Left ventricle myocardium inferior (tissue), 1 donor: ENCODE data around the gene SPATC1L. TPM values are rescaled to one million over a fixed set of nuclear protein-coding genes. Genes with fewer than 3 reads are reported as not detected.

Experiments
- DNase-seq: peaks from one replicate; pipeline ENCODE4 v3.0.0-alpha.2; 2020
- H3K27ac ChIP-seq: fragments of 200-600 bp; replicated peaks from 2 replicates; pipeline ENCODE4 v1.8.0; 2021
- H3K27me3 ChIP-seq: fragments of 200-600 bp; 2 replicates; pipeline ENCODE4 v1.8.0; 2021; ENCODE audit warnings: low read depth
- H3K36me3 ChIP-seq: fragments of 200-600 bp; 2 replicates; pipeline ENCODE4 v1.8.0; 2021
- H3K4me1 ChIP-seq: fragments of 200-600 bp; 2 replicates; pipeline ENCODE4 v1.8.0; 2021
- H3K4me3 ChIP-seq: fragments of 200-600 bp; 2 replicates; pipeline ENCODE4 v1.8.0; 2021; ENCODE audit warnings: mild to moderate bottlenecking, moderate library complexity
- H3K9me3 ChIP-seq: fragments of 200-600 bp; replicated peaks from 2 replicates; pipeline ENCODE4 v1.8.0; 2021
- intact Hi-C: fragments of 100-400 bp; cut with micrococcal nuclease; formaldehyde crosslinking; loops from one replicate; pipeline ENCODE4 v1.11.0; 2022
- total RNA-seq: library from RNA; stranded (reverse); fragmentation: NEBNext Ultra II Directional; extraction: Animal tissue kit (Norgen Biotek cat#: 25700); gene quantifications from one replicate; pipeline ENCODE4 v1.2.1, GENCODE V29; 2021
- TF ChIP-seq, protein P1 (sequence below): fragments of 200-600 bp; IDR thresholded peaks from 2 replicates; pipeline ENCODE4 v1.8.0; 2021; ENCODE audit warnings: antibody characterized with exemption, mild to moderate bottlenecking, borderline replicate concordance
- donor health status: DM: no; HTN: yes; CAD: no; lungs with severe emphysema.

The SPATC1L gene
- total RNA-seq, 1 donor from 2014 or later = 7.0 TPM

DNA sequence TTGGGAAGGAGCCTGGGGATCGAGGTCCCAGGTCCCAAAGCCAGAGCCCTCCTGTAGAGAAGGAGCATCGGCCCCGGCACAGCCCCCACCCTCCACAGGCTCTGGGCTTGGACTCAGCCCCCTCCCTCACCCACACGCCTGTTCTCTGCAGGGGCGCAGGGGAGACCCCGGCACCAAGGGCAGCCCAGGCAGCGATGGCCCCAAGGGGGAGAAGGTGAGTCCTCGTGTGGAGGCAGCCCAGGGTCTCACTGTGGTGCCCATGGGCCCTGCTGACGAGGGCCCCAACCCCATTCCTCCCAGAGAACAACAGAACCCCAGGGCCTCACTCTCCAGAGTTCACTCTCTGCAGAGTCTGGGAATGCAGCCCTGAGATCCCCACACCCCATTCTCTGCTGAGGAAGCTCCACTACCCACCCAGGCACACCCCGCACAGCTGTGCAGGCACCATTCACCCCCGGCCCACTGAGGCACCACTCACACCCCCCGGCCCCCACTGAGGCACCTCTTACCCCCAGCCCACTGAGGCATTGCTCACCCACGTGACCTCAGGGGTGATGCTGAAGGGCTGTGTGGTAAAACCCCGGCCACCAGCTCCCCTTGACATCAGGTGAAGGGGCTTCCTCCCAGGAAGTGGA, 64.5 kb downstream of the SPATC1L start:
- intact Hi-C loops = no loop called here
- peaks cover 4% of the 10 kb centered on the region for H3K9me3 ChIP-seq
- H3K27me3 ChIP-seq = no peaks in the 10 kb centered on the region
- H3K4me1 ChIP-seq = no peaks in the 10 kb centered on the region
- H3K36me3 ChIP-seq = peaks cover 88% of the 10 kb centered on the region
- DNase-seq = peak; percentile 11
- H3K4me3 ChIP-seq = no peak overlapping the region
- TF ChIP-seq, protein P1, sequence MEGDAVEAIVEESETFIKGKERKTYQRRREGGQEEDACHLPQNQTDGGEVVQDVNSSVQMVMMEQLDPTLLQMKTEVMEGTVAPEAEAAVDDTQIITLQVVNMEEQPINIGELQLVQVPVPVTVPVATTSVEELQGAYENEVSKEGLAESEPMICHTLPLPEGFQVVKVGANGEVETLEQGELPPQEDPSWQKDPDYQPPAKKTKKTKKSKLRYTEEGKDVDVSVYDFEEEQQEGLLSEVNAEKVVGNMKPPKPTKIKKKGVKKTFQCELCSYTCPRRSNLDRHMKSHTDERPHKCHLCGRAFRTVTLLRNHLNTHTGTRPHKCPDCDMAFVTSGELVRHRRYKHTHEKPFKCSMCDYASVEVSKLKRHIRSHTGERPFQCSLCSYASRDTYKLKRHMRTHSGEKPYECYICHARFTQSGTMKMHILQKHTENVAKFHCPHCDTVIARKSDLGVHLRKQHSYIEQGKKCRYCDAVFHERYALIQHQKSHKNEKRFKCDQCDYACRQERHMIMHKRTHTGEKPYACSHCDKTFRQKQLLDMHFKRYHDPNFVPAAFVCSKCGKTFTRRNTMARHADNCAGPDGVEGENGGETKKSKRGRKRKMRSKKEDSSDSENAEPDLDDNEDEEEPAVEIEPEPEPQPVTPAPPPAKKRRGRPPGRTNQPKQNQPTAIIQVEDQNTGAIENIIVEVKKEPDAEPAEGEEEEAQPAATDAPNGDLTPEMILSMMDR = no peak
- H3K27ac ChIP-seq = no peak overlapping the region

DNA sequence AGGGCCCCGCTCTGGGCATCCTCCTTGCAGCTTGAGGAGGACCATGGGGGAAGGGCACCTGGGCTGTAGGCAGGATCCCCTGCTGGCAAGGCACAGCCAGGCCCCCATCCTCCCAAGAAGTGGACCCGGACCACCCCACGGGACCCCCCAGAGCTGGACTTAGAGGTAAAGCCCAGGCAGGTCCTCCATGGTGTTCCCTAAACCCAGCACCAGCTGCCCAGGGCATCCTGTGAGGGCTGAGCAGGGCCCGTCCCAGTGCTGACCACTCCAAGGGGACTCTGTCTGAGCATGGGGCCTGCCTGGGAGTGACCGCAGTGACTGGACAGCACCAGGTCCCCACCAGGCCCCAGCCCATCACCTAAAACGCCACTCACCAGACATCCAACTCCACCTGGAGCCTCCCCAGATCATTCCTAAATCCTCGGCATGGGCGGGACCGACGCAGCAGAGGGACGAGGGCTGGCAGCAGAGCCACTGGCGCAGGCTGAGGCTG, 65.1 kb downstream of the SPATC1L start:
- peak overlapping the region; percentile 3 for H3K27ac ChIP-seq
- TF ChIP-seq, protein P1 = no peak
- no peak overlapping the region for H3K4me3 ChIP-seq
- H3K9me3 ChIP-seq = peaks cover 9% of the 10 kb centered on the region
- no peak for DNase-seq
- no peaks in the 10 kb centered on the region for H3K4me1 ChIP-seq
- no peaks in the 10 kb centered on the region for H3K27me3 ChIP-seq
- intact Hi-C loops = no loop called here
- H3K36me3 ChIP-seq = peaks cover 88% of the 10 kb centered on the region

DNA sequence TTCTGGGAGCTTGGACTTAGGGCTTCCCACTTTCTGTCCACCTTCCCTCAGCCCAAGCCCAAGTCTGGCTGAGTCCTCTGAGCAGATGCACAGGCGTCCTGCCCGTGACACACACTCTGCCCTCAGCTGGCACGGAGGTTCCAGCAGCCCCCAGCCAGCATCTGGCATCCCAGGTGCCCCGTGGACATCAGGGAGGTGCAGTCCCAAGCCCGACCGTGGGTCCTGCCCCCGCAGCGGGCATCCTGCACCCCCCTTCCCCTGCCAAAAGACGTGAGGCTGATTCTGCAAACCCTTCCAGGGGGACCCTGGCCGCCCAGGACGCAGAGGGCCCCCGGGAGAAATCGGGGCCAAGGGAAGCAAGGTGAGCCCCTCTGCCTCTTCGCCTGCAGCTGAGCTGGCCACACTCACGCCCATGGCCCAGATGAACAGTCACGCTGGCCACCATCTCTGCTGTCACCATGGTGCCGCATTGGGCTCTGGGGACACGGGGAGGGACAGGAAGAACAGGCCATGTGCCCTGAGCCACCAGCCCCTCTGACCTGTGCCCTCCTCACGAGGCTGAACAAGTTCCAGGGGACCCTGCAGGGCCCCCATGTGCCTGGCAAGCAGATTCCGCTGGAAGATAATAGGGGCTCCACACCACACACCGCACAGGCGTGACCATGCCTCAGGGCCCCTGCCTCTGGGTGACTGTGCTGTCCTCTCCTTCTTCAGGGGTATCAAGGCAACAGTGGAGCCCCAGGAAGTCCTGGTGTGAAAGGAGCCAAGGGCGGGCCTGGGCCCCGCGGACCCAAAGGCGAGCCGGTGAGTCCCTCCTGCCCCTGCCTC, 65.7 kb downstream of the SPATC1L start:
- Histone ChIP-seq H3K27ac (no peak overlapping the region), H3K4me3 (no peak overlapping the region), H3K9me3 (peaks cover 10% of the 10 kb centered on the region), H3K4me1 (no peaks in the 10 kb centered on the region), H3K36me3 (peaks cover 93% of the 10 kb centered on the region), H3K27me3 (no peaks in the 10 kb centered on the region)
- TF ChIP-seq, protein P1 = no peak
- intact Hi-C loops = no loop called here
- peak; percentile 12 for DNase-seq

DNA sequence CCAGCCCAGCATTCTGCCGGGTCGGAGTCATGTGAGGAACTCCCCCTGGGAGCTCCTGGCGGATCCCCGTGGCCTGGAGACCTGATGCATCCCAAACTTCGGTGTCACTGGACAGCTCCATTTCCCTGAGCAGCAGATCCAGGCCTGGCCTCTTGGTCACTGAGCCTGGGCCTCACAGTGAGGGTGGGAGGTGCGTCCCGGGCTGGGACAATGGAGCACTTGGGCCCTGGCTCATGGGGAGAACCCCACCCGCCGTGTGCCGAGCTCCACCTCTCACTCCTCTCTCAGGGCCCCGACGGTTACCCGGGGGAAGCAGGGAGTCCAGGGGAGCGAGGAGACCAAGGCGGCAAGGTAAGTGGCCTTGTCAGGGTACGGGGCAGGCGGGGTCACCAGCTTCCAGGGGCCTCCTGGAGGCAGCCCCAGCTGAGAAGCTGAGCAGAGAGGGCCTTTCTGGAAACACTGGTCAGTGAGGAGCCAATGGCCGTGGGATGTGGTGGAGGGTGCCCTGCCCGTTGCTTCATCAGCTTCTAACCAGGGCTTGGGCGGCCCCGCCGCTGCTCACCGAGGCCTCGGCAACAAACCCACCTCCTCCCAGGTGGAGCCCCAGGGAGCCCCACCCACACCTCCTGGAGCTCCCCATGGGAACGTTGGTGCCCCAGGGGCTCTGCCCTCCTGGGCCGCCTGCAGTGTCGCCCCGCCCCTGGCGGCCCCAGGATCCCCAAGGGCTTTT, 66.5 kb downstream of the SPATC1L start:
- H3K27ac ChIP-seq = no peak overlapping the region
- H3K4me3 ChIP-seq = no peak overlapping the region
- H3K36me3 ChIP-seq = peaks cover 99% of the 10 kb centered on the region
- H3K27me3 ChIP-seq = no peaks in the 10 kb centered on the region
- DNase-seq = peak; percentile 9
- H3K9me3 ChIP-seq = peaks cover 10% of the 10 kb centered on the region
- H3K4me1 ChIP-seq = no peaks in the 10 kb centered on the region
- TF ChIP-seq, protein P1 = no peak
- intact Hi-C loops = no loop called here

DNA sequence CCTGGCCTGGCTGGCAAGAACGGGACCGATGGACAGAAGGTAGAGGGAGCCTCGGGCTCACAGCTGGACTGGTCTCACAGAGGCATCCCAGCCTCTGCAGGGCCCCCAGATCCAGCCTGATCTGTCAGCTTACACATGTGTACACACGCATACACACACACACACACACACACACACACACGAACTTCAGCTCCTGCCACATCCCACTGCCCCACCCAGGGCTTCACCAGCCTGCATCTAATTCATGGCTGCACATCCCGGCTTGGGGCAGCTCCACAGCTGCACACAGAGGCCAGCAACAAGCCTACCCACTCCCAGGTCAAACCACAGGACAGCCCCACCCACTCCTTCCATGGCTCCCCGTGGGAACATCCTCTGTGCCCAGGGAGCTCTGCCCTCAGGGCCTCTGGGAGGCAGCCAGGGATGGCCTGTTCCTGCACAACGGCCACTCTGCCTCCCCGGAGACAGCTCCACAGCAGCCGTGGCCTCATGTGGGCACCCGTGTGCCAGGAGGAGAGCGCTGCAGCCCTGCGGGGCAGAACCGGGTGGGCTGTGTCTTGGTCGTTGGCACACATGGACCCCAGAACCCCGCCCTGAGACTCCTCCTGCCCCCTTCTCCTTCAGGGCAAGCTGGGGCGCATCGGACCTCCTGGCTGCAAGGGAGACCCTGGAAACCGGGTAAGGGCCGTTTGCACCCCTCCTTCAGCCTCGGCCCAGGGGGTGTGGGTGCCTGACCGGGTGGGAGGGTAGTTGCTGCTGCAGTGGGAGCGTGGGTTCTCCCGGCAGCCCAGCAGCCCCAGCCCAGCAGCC, 67.3 kb downstream of the SPATC1L start:
- Histone ChIP-seq H3K27me3 (no peaks in the 10 kb centered on the region), H3K4me1 (no peaks in the 10 kb centered on the region), H3K27ac (no peak overlapping the region), H3K36me3 (peaks cover 99% of the 10 kb centered on the region), H3K4me3 (no peak overlapping the region), H3K9me3 (peaks cover 10% of the 10 kb centered on the region)
- DNase-seq = peak; percentile 10
- intact Hi-C loops = no loop called here
- TF ChIP-seq, protein P1 = no peak
